GM21723 (cell line): Measurements from ENCODE around the gene CYTL1.

Source experiments
- ATAC-seq: cut with Tn5 transposase; IDR thresholded peaks from one replicate; pipeline ENCODE4 v1.9.1; 2021; ENCODE audit warnings: mild to moderate bottlenecking, moderate library complexity; ENCODE audit not compliant: unreplicated experiment

CYTL1 gene

DNA sequence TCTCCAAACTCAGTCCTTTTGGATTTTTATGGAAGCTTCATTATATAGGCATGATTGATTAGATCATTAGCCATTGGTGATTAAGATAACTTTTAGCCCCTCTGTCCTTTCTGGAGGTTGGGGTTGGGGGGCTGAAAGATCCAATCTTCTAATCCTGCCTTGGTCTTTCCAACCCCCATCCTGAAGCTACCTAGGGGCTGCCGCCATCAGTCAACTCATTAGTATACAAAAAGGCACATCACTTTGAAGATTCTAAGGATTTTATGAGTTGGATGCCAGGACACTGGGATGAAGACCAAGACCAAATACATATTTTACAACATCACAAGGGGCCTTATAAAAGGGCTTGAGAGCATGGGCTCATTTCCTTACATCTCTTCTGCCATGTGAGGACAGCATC is 47.5 kb downstream of the CYTL1 start:
- ATAC-seq = no peak

DNA sequence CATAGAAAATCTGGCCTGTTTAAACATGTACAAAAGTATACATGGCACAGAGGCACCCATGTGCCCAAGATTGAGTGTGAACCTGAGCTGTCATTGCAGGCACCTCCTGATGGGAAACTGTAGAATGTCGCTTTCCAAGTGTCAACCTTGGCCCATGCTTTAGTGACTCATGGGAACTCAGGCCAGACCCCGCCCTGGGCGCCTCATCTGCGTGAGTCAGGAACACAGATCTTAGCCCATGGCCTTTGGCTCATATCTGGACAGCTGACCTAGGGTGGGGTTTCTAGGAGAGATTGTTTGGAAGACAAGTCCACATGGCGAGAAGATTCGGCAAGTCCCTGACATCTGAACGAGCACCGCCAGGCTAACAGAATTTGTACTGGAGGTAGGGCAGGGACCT is 50.0 kb downstream of the CYTL1 start:
- no peak for ATAC-seq

DNA sequence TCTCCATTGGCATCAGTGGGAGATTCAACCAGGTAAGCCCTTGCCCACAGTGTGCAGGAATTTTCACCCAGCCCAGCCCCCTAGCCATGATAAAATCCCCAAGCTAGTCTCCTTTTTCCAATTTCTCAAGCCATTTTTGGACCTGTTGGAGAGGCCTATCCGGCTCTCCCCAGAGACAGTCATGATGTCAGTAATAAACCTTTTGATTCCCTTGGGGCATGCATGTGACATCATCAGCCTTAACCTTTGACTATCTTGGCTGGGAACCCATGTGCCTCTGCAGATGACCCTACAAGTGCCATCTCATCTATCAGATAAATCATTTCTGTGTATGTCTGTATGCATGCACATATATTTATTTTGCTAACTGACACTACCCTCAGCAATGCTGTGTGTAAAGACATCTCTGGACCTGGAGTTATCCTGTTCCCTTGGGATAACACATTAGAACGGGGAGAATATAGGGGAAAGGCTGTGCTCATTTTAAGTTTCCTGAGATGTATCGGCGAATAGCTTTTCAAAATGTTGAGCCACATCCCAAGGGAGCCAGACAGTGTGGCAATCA is 51.0 kb downstream of the CYTL1 start:
- ATAC-seq = no peak
